Activated naive CD8-positive, alpha-beta T cell (primary cell): ENCODE data around the gene NCOA5.
A peak's percentile ranks its signal among the peaks of the same experiment; 100 is the strongest.

Experiments used
- H3K27ac Mint-ChIP-seq: one replicate; pipeline ENCODE4 v1.8.0; 2021; ENCODE audit warnings: mixed read lengths
- H3K27me3 Mint-ChIP-seq: one replicate; pipeline ENCODE4 v1.8.0; 2021; ENCODE audit warnings: mixed read lengths
- H3K36me3 Mint-ChIP-seq: one replicate; pipeline ENCODE4 v1.8.0; 2021; ENCODE audit warnings: mixed read lengths
- H3K4me1 Mint-ChIP-seq: one replicate; pipeline ENCODE4 v1.8.0; 2021; ENCODE audit warnings: low read depth, mixed read lengths
- H3K4me3 Mint-ChIP-seq: one replicate; pipeline ENCODE4 v1.8.0; 2021; ENCODE audit warnings: mild to moderate bottlenecking, mixed read lengths
- H3K9me3 Mint-ChIP-seq: one replicate; pipeline ENCODE4 v1.8.0; 2021; ENCODE audit warnings: low read depth, mixed read lengths

The NCOA5 gene

GRCh38 chr20:46018112-46018511, 71.7 kb downstream of the NCOA5 start:
- Mint-ChIP-seq H3K36me3 (no peaks in the 10 kb centered on the region), H3K27me3 (peaks cover 33% of the 10 kb centered on the region), H3K4me3 (no peak overlapping the region), H3K27ac (no peak overlapping the region), H3K9me3 (no peaks in the 10 kb centered on the region), H3K4me1 (peaks cover 23% of the 10 kb centered on the region)

GRCh38 chr20:46017272-46017671, 72.5 kb downstream of the NCOA5 start:
- Mint-ChIP-seq H3K4me3 (no peak overlapping the region), H3K4me1 (peaks cover 25% of the 10 kb centered on the region), H3K36me3 (no peaks in the 10 kb centered on the region), H3K27me3 (peaks cover 39% of the 10 kb centered on the region), H3K27ac (no peak overlapping the region), H3K9me3 (no peaks in the 10 kb centered on the region)

GRCh38 chr20:46014517-46015396, 75.0 kb downstream of the NCOA5 start:
- peaks cover 33% of the 10 kb centered on the region for H3K4me1 Mint-ChIP-seq
- H3K4me3 Mint-ChIP-seq = peak overlapping the region; percentile 63
- peaks cover 2% of the 10 kb centered on the region for H3K36me3 Mint-ChIP-seq
- peaks cover 42% of the 10 kb centered on the region for H3K27me3 Mint-ChIP-seq
- H3K9me3 Mint-ChIP-seq = no peaks in the 10 kb centered on the region
- H3K27ac Mint-ChIP-seq = no peak overlapping the region

GRCh38 chr20:46013829-46014516, 75.8 kb downstream of the NCOA5 start:
- Mint-ChIP-seq H3K36me3 (peaks cover 2% of the 10 kb centered on the region), H3K27me3 (peaks cover 46% of the 10 kb centered on the region), H3K4me3 (peak overlapping the region; percentile 63), H3K27ac (no peak overlapping the region), H3K9me3 (no peaks in the 10 kb centered on the region), H3K4me1 (peaks cover 40% of the 10 kb centered on the region)

- H3K36me3 Mint-ChIP-seq = peaks cover 2% of the 10 kb centered on the region
- peaks cover 43% of the 10 kb centered on the region for H3K27me3 Mint-ChIP-seq
- H3K4me1 Mint-ChIP-seq = peaks cover 46% of the 10 kb centered on the region
- H3K4me3 Mint-ChIP-seq = no peak overlapping the region
- H3K9me3 Mint-ChIP-seq = no peaks in the 10 kb centered on the region
- H3K27ac Mint-ChIP-seq = no peak overlapping the region
These were observed 76.4 kb downstream of the NCOA5 start for GRCh38 chr20:46013322-46013828.

GRCh38 chr20:46012921-46013320, 76.8 kb downstream of the NCOA5 start:
- H3K27me3 Mint-ChIP-seq = peaks cover 44% of the 10 kb centered on the region
- peaks cover 2% of the 10 kb centered on the region for H3K36me3 Mint-ChIP-seq
- no peaks in the 10 kb centered on the region for H3K9me3 Mint-ChIP-seq
- H3K27ac Mint-ChIP-seq = no peak overlapping the region
- H3K4me3 Mint-ChIP-seq = peak overlapping the region; percentile 57
- H3K4me1 Mint-ChIP-seq = peaks cover 51% of the 10 kb centered on the region

- Mint-ChIP-seq H3K36me3 (peaks cover 2% of the 10 kb centered on the region), H3K27ac (peak overlapping the region; percentile 23), H3K27me3 (peaks cover 38% of the 10 kb centered on the region), H3K4me3 (peak overlapping the region; percentile 69), H3K4me1 (peaks cover 56% of the 10 kb centered on the region), H3K9me3 (no peaks in the 10 kb centered on the region)
These were observed 77.9 kb downstream of the NCOA5 start for GRCh38 chr20:46011631-46012482.
